HG03442 (cell line): ENCODE measurements around the gene PTPN9.
"Not testable (repeated sequence)": the region's sequence is repeated elsewhere in the genome, so short reads cannot be mapped to it uniquely, and the experiment has no call there.

Experiments used
- ATAC-seq: cut with Tn5 transposase; IDR thresholded peaks from one replicate; pipeline ENCODE4 v1.9.1; 2021; ENCODE audit warnings: mild to moderate bottlenecking, moderate library complexity; ENCODE audit not compliant: unreplicated experiment

PTPN9 gene

DNA sequence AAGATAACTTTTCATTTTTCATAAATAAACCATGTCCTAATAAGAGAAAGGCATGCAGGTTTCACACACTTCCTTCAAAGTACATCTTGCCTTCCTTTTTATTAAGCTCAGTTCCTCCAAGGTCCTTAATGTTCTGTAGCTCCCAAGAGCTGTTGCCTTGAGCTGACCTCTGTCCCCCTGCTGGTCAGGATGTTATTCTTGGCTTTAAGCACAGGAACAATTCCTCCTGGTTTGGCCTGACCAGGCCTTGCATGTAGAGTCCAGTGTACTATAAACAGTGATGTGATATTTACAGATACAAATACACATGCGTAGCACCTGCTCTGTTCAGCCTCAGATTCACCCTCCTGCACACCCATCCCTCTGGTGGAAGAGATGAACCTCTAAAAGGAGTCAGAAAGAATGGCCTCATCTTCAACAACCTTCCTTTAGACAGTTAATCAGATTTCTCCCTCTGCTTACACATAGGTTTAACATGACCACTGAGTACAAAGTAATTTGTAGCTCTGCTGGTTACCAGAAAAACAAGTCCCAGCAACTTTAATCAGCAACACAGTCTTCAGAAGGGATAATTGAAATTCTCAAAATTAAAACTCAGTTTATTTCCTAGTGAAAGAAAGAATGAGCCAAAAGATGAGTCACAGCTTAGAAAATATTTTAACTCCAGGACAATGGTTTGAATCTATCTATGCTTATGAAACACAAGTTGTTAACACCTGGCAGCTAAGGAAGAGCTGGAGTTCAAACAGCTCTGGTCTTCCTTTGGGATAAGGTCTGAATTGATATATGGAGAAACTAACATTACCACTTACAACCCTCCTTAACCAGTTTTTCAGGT, 46.5 kb downstream of the PTPN9 start:
- ATAC-seq: no peak

DNA sequence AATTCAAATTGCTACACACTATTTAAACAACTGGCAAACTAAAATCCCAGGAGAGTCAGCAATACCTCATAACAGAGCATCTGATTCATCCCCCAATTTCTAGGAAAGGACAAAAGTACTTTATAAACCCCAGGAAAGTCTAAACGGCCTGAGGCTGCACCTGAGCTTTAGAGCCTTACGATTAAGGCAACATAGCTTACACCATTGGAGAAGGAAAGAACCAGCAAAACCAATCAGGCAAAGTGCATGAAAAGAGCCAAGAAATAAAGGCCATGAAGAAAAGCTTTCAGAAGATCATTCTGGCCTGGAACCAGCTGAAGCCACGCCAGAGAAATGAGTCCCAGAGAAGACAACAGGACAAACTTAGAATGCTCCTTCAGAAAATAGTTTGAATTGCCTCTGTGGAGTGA, 48.1 kb downstream of the PTPN9 start:
- ATAC-seq: no peak

DNA sequence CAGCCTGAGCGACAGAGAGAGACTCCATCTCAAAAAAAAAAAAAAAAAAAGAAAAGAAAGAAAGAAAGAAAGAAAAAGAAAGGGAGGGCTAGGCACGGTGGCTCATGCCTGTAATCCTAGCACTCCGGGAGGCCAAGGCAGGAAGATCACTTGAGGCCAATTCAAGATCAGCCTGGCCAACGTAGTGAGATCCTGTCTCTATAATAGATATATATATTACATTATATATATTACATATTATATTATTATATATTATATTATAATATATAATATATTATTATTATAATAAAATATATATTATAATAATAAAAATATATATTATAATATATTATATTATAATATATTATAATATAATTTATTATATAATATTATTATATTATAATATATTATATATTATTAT, 48.9 kb downstream of the PTPN9 start:
- no peak for ATAC-seq

DNA sequence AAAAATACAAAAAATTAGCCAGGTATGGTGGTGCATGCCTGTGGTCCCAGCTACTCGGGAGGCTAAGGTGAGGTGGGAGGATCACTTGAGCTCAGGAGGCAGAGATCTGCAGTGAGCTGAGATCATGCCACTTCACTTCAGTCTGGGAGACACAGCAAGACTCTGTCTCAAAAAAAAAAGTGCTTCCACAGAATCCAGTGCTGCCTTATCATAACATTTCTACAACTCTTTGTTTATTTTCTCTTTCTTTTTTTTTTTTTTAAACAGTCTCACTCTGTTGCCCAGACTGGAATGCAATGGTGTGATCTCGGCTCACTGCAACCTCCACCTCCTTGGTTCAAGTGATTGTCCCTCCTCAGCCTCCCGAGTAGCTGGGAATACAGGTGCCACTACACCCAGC, 53.4 kb downstream of the PTPN9 start:
- ATAC-seq: not testable (repeated sequence)

DNA sequence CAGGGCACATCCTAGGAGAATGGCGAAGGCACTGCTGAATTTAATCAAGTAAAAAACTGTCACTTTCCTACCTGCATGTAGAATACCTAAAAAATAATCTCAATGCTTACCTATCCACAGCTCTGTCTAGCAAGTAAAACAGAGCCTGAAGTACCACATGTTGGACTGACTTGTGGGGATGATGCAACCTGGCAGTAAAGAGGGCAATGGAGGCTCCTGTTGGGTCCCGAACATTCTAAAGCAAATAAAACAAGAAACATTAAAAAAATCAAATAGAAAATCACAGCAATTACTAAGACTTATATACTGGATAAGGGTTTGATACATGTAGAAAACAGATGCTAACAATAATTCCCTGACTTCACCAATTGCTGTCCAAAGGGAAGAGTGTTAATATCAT, 56.1 kb downstream of the PTPN9 start:
- ATAC-seq: no peak

DNA sequence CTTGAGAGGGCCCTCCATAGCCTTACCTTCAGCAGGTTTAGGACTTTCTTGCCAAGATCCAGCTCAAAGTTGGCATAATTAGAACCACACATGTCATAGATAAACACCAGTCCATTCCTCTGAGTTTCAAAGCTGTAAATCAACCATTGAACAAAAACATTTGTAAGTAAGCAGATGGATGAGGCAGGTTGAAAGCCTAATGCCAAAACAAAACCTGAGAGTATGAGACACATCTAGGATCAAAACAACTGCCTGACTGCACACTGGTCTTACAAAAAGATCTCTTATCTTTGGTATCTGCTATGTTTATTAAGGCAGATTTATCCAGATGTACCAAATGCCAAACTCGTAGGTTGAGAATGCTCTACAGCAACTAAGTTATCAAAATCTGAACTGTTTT, 61.9 kb downstream of the PTPN9 start:
- ATAC-seq: no peak

DNA sequence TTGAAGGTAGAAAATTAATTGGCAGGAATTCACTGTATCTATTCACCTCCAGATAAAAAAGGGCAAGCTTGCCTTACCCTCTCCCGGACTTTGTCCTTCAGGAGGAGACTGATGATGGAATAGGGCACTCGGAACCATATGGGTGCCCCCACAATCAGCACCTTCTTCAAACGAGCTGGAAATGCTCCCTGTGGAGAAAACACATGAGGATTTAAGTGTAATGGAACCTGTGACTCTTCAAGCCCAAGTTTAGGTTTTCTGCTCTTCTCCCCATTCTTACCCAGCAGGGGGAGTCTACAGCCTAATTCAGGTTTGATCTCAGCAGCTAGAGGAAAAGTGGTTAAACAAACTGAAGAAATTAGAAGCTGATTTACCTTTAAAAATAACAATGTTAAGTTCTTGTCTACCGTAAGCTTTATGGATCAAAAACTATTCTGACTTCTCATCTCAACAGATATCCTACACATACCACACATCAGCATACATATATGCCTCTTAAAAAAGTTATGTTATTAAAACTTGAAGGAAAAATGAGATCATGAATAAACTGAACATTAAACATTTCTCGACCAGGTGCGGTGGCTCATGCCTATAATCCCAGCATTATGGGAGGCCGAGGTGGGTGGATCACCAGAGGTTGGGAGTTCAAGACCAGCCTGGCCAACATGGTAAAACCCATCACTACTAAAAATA, 70.1 kb downstream of the PTPN9 start:
- no peak for ATAC-seq

DNA sequence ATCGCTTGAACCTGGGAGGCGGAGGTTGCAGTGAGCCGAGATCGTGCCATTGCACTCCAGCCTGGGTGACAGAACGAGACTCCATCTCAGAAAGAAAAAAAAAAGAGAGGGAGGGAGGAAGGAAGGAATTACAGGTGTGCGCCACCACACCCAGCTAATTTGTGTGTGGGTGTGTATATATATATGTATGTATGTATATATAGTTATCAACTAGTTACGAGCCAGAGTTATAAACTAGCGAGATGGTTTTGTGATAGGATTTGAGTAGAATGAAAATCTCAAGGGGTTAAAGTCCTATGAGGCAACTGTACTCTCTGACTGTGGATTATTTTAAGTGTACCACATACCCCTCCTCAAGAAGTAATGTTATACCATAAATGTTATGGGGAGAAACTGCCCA, 76.8 kb downstream of the PTPN9 start:
- no peak for ATAC-seq

DNA sequence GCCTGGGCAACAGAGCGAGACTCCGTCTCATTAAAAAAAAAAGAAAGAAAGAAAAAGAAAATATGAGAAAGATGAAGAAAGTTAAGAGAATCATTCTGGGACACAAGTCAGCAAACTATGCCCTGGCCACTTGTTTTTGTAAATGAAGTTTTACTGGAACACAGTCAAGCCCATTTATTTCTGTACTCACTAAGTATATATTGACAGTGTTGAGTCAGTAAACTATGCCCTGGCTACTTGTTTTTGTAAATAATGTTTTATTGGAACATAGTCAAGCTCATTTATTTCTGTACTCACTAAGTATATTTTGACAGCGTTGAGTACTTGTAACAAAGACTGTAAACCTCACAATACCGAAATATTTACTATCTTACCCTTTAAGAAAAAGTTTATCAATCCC, 85.4 kb downstream of the PTPN9 start:
- ATAC-seq: no peak

DNA sequence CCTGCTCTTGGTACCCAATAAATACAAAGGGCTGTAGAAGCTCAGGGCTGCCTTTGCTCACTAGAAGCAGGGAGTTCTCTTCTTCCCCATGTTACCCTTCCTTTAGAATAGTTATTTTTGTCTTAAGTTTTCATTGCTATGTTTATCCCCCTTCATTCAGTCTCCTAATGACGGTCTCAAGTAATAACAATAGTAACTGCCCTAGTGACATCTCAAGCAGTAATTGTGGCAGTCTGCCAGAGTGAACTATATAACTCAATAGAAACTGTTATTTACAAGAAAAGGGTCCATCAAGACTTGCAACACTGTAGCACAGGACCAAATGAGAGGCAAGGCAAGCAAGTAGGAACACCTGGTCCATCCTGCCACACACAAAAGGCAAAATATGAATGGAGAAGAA, 95.2 kb downstream of the PTPN9 start:
- ATAC-seq: no peak

DNA sequence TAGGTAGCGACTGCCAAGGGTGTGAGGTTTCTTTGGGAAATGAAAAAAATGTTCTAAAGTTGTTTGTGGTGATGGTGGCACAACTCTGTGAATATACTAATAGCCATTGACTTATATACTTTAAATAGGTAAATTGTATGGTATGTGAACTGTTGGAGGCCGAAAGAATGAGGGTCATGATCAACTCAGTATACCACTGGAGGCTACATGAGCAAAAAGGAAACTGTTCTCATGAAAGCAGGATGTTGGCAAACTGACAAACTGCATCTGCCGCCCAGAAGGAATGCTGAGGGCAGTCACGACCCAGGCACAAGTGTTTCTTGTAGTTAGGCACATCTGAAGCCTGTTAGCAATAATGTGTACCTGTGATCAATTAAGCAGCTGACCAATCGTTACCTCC, 95.6 kb downstream of the PTPN9 start:
- not testable (repeated sequence) for ATAC-seq

DNA sequence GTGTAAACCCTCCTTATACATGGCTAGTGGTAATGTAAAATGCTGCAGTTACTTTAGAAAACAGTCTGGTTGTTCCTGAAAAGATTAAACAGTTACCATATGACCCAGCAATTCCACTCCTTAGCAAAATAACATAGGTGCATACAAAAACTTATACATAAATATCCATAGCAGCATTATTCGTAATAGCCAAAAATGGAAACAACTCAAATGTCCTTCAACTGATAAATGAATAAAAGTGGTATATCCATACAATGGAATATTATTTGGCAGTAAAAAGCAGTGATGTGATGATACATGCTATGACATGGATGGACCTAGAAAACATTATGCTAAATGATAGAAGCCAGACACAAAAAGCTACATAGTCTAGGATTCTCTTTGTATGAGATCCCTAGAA, 96.0 kb downstream of the PTPN9 start:
- no peak for ATAC-seq

DNA sequence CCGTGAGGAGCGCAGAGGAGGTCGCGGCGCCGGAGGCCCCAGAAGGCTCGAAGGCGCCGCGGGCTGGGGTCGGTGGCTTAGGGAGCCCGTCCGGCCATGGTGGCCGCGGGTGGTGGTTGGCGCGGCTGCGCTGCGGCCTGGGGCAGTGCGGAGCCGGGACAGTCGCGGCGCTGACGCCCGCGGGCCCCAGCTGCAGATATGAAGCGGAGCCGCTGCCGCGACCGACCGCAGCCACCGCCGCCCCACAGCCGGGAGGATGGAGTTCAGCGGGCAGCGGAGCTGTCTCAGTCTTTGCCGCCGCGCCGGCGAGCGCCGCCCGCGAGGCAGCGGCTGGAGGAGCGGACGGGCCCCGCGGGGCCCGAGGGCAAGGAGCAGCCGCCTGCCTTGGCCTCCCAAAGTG, 98.7 kb downstream of the PTPN9 start:
- not testable (repeated sequence) for ATAC-seq

DNA sequence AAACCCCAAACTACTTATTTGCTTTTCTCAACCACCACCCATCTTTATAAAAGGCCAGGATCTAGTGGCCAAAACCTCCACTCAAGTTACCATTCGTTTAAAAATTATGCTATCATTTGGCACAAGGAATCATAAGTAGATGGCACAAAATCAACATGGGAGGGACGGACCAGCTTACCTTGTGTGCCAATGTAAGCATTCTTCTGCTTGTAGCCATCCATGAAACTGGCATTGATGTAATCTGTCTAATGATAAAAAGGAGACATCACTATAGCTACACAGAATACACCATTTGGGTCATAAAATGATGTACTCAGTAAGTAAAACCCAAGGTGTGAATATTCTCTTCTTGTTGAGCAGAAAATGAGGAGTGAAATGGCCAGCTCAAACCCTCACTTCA, 99.4 kb downstream of the PTPN9 start:
- no peak for ATAC-seq

DNA sequence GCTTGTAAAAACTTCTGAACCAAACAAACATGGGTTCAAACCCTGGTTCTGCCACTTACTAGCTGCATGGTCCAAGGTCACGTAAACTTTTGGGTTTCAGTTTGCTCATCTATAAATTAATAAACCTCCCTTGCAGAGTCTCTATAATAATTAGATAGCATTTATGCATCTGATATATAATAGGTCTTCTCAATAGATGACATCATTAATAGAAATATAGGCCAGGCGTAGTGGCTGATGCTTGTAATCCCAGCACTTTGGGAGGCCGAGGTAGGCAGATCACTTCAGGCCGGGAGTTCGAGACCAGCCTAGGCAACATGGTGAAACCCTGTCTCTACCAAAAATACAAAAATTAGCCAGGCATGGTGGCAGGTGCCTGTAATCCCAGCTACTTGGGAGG, 102.0 kb downstream of the PTPN9 start:
- ATAC-seq: not testable (repeated sequence)

DNA sequence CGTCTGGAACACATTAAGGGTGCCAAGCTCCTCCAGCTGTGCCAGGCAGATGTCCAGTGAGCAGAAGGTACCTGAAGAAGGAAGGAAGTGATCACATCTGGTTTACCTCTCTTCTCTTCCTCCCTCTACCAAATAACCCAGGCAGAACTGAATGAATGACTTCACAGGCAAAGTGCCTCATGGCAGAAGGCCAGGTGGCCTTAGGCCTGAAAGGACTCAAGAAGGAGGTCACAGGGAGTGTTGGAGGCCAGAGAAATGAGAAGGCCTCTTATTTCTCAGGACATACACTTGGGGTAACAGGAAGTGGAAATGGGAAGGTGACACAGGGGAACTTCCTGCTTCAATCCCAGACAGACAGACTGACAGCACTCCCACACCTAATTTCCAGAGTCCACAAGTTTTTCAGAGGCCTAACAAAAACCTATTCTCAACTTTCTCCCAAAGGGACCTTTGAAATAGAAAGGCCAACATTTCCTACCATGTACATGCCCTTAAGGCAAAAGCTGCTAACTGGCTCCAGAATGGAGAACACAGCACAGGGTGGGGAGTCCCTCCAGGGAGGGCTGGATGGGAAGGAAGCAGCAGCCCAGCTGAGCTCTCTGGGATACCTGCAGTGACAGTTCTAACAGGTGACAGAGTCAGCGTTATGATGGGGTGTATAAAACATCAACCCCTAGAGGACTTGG, 110.1 kb downstream of the PTPN9 start:
- ATAC-seq: no peak

DNA sequence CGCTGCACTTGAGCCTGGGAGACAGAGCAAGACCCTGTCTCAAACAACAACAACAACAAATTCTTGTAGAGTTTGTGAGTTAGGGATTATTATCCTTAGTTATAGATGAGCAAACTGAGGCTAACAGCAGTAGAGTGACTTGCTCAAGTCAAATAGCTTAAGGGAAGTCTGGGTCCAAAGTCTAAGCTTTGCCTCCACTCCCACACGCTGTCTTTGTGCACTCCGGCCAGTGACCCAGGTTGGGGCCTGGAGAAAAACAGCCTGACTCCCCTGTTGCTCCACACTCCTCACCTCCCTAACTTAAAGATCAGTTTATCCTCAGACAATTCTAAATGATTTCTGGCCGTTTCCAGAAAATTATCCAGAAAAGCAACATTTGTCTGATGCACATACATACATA, 118.5 kb downstream of the PTPN9 start:
- ATAC-seq: no peak

DNA sequence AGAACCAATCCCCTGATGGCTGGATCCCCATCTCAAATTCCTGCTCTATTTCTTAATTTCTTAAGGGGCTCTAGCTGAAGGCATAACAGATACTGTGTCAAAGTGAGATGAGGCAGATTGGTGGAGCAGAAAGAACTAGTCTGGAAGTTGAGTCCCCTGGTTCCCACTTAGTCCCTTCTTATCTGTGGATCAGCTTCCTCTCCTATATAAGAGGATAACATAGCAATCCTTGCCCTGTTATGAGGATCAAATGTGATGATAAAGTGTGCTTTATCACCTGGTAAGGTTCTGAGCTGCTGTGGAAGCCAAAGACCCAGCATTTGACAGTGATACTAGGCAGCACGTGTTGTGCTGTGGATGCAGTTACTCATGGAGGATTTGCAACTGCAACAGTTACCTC, 119.5 kb downstream of the PTPN9 start:
- ATAC-seq: no peak

DNA sequence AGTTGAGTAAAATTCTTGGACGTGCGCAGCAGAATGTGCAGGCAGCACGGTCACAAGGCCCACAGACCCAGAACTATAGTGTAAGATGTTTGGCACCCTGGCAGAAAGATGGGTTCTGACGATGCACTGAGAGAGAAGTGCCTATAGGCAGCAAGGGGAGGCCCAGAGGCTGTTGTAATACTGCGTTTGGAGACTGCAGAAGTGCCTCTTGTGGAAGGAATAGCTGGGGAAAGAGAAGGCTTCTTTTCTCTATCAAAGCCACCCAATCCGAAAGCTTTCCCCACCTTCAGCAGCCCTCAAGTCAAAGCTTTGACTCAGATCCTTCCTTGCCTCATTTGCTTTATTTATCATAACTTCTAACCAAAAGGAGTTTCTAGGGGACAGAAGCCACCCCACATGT, 122.4 kb downstream of the PTPN9 start:
- ATAC-seq: no peak

DNA sequence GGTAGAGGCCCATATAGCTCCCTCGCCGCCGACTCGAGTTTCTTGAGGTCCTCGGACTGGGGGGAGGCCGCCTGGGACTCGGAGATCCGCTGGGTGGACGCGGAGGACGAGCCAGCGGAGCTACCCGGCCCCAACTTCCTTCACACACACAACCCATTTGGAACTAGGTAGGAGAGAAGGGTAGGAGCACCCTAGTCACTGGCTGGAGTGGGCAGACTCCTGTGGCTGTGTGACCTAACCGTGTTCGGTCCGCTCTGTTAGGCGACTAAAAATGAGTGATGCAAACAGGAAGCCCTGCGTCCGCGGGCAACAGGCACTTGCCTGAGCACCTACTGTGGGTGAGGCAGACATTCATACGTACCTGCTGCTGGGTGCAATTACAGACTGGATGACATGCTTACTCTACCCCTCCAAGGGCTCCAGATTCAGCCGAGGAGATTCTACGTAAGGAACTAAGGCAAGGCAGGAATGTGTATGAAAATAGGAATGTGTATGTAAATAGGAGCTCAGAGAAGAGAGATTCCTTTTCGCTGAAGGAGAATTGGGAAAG, 123.1 kb downstream of the PTPN9 start:
- ATAC-seq: no peak

DNA sequence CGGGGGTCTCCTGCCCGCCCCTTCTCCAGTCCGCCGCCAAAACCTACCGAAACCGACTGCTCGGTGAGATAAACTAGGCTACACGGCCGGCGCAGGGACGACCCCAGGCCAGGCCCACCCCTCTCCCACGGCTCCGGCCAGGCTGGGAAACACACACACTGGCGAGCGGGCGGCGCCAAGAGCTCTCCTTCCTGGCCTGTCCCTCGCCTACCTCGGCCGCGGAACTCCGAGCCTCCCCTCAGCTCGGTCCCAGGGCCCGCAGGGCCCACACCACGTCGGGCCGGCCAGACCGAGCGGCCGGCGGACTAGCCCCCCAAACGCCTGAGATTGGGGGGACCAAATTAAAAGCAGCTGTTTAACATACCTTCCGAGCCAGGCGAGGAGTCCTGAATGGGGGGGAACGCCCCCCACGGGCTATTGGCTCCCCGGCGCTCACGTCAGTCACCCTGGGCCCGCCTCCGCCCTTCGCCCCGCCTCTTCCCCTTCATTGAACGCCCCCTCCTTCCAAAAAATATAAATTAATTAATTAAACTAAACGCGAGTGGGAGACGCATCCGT, 123.6 kb downstream of the PTPN9 start:
- no peak for ATAC-seq
